SKM-1 (cell line): ENCODE results near the gene SLC10A2.

Source experiments
- DNase-seq: peaks from one replicate; lab custom pipeline; 2025; ENCODE audit not compliant: unreplicated experiment; lab: John Stamatoyannopoulos, UW

Gene SLC10A2

DNA sequence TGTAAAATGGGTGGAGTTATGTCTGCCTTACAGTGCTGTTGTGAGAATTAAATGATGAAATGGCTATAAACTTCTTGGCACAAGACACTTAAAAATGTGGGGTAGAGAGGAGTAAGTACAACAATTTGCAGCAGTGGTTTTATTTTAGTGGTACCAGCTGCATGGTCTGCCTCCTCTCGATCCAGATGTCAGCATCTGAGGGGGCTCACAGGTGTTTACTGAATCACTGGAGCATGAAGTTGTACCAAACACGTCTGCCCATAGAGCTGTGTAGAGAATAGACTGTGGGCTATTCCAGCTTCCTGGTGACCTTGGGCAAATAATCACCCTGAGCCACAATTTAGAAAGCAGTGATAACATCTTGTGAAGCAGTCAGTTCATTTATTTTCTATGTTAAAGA lies 11.1 kb downstream of the SLC10A2 start:
- no peak for DNase-seq

DNA sequence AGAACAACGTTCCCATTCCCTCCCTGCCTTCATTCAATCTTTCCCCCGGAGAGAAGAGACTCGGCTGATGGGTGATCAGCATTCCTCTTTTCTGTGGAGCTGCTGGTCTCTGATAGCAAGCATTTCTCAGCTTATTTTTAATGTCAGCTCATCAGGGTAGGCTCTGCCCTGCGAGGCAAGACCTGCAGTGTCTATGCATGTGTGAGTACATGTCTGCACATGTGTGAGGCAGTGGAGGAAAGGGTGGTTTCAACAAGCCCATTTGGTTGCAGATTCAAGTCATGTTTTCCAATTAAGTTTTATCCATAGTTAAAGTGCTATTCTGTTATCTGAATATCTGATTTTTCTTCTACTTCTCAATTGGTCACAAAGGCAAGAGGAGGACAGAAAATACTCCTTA lies 19.5 kb downstream of the SLC10A2 start:
- DNase-seq: no peak

DNA sequence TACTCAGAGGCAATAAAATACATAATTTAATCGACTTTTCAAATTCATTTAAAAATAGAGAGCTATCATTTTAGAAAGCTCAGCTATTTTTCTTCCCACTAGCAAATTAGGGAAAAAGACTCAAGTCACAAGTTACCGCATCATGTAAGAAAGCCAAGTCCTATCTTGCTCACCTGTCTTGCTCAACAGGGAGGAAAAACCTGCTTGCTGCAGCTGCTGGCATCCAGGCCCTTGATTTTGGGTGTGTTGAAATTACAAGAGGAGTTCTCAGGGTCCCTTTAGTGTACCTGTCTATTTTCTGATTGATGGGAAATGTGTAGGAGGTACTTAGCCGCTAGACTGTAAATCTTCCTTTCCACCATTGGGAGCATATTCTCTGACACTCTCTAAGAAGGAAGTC lies 22.2 kb downstream of the SLC10A2 start:
- no peak for DNase-seq

DNA sequence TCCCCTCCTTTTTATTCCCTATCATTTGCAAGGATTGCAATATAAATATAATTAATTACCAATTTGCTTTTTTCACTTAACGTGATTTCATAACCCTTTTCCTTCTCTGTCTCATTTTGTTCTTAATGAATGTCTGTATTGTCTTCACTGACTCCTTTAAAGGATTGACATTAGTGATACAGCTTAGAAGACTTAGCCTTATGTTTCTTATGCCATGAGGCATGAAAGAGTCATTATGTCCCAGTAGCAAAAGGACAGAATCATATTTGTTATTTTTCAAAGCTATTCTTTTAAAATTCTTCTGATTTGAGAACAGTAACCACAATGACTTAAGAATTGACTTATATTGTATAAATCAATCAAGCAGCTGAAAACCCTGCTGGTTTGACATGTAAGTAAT lies 26.2 kb downstream of the SLC10A2 start:
- no peak for DNase-seq

DNA sequence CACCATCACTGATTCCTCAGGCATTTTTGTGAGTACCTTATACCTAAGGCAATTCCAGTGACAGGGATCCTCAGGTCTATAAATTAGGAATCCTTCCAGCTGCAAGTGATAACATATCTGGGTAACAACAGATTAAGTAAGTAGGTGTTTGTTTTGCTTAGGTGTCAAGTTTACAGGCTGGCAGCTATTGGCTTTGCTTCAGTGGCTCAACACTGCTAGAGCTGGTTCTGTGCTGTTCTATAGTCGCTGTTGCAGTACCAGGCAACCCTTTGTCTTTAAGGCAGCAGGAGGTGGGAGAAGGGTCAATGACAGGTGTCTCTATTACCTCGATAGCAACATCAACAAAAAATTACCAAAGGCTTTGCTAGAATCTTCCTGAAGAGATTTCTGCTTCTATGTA lies 27.0 kb downstream of the SLC10A2 start:
- DNase-seq: no peak

DNA sequence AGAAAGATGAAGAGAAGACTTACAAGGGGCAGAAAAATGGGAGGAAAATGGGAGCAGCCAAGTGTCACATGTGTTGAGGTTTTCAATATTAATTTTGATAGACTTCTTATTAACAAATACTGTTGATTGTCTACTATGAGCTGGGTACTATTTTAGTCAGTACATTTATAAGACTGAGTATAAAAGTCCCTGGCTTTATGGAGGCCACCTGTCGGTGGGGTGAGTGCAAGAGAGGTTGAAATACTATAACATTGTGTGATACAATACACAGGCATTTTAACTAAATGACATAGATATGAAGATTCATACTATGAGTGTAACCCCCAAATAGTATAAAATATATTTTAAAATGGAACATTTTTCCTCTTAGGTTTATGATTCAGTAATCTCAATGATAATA lies 29.9 kb downstream of the SLC10A2 start:
- DNase-seq: no peak

DNA sequence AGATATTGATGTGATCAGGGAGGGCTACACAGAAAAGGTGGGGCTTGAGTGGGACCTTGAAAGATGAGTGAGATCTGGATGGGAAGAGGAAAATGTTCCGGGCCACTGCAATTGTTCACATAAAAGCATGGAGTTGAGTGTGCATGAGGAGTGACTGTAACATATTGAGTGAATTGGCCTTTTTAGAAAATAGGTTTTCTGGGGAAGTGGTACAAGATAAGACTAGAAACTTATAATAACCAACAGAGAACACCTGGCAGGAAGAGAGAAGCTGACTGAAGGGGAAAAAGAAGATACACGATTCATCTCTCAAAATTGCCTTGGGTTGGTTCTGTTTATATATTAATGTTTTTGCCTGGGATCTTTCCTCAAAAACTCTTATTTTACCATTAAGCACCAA lies 32.2 kb downstream of the SLC10A2 start:
- no peak for DNase-seq

DNA sequence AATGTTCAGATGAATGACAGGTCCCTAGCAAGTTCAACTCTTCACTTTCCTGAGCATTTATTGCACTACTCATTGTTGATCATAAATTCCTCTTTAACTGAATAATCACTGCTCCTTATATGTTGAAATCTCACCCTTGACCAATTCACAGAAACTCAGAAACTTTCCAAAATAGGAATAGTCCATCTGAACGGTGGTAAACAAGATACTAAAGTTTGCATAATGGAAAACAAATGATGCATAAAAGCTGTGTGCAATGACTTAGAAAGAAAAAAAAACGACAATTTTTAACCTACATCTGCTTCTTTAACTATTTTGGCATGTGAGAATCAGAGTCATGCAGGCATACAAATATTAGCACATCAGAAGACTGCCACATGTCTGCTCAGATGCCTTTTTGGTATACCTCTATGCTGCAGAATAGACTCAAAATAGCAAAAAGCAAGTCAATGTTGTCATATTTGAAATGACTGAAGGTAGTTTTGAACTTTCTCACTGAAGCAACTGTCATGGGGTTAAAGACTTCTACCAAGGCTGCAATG lies 34.8 kb downstream of the SLC10A2 start:
- DNase-seq: no peak

DNA sequence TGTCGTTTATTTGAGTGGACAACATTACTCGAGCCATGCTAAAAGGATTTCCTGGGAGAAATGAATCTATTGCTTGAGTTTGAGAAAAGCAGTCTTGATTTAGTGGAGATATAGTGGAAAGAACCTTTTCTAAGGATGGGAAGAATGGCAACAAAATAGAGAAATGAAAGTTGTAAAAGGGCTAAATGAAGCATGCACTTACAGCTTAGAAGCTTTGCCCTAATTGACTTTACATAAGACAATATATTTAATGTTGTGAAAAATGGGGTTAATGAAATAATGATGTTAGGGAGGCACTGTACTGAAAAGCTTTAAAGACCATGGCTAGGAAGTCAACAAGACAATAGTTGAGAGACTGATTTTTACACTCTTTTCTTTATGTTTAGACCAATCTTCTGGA lies 35.4 kb downstream of the SLC10A2 start:
- DNase-seq: no peak

DNA sequence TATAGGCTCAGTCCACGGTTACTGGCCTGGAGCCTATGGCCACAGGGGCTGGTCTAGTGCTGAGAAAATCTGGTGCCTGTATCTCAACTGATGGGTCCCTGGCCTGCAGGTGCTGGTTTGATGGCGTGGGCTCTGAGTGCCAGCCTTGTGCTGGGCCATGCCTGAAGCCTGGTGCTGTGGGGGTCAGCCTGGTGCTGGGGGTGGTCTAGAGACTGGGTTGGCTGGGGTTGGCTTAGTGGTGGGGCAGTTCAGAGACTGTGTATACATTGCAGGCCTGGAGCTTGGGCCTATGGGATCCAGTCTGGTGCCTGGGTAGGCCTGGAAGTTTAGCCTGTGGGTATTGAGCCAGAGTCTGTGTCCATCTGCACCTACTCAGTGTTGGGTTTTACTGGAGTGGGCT lies 36.4 kb downstream of the SLC10A2 start:
- DNase-seq: no peak

DNA sequence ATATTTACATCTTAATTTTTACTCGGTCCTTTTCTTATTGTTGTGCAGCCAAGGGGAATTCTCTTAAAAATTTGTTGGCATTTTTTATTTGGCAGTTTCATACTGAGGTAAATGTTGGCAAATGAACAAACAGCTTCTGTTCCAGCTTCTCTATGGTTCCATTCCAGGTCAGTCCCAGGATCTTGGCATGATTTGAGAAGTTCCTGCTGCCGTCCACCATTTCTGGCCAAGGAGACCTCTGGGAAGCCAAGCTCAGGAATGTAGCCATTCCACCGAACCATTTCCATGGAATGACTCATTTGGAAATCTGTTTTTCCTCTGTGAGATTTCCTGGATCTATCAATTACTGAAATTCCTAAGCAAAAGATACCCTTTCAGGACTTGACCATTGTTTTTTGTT lies 43.9 kb downstream of the SLC10A2 start:
- no peak for DNase-seq

DNA sequence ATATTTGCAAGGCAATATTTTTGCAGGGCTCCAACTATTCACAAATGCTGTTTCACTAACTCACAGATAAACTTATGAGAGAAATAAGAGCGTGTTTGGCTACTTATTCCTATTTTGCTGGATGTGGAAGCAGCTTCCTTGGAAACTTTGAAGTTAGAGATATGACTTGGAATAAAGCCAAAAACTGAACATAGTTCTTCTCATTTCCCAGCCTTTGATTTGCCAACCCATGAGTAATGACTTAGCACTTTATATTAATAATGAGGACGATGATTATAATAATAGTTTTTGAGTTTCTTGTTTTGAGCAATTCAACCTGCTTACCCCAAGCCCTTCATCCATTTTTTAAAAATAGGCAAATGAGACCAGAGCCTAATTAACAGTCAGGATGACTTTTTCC lies 47.7 kb downstream of the SLC10A2 start:
- DNase-seq: no peak

DNA sequence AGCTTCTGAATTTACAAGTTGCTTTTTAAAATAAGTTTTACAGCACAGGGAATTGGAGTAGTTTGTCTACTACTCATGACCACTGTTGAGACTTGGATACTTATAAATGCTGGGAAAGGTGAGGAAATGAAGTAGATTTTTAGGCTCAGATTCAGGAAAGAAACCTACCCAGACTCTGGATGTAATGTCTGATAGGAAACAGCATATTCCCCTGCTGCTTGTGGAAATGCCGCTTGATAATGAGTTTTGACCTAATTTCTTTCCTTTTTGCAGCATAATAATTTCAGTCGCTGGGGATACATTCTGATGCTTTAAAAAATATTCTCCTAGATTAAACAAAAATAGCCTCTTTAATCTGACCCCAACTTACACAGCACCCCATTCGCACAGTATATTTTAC lies 53.6 kb downstream of the SLC10A2 start:
- no peak for DNase-seq

DNA sequence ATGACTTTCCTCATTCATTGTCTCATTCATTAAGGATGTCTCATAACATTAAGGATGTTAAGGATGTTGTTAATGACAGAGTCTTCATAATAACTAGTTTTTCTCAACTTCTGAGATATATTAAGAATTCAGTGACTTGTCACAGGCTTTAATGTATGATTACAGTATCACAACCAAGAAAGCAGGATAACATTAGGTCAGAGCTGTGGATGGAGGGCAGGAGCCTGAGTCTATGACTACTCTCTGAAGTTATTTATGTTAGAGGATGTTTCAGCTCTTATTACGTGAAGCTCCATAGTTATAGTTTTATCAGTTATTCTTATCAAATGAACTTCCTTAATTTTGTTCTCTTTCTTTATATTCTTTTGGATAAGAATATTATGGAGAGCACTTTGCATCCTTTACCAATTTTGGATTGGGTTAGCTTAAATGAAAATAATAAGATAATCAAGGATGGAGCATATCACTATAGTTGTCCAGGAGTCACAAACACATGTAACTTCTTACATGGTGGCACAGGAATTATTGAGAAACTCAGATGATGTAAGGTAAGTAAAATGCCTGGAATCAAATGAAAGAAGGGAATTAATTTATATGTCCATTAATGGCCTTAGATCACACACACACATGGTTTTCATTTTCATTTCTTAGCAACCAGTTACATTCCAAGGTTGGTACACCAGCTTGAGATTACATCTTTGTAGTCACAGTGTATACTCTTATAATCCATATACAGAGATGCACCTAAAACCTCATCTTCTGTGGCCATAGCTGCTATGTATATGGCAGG lies 57.0 kb downstream of the SLC10A2 start:
- DNase-seq: no peak

DNA sequence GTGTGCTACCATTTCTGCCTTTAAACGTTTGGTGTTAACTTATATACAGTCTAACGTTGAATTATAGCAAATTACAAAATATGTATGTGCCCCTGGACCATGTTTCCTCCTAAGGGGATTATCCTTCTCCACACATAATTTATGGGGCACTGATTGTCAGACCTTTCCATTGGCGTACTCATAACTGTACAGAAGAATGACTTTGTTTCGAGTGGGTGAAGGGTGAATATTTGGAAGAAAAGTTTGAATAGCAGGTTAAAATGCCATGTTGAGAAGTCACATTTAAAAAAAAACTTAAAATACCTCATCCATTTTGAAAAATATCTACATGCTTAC lies 58.8 kb downstream of the SLC10A2 start:
- DNase-seq: no peak

DNA sequence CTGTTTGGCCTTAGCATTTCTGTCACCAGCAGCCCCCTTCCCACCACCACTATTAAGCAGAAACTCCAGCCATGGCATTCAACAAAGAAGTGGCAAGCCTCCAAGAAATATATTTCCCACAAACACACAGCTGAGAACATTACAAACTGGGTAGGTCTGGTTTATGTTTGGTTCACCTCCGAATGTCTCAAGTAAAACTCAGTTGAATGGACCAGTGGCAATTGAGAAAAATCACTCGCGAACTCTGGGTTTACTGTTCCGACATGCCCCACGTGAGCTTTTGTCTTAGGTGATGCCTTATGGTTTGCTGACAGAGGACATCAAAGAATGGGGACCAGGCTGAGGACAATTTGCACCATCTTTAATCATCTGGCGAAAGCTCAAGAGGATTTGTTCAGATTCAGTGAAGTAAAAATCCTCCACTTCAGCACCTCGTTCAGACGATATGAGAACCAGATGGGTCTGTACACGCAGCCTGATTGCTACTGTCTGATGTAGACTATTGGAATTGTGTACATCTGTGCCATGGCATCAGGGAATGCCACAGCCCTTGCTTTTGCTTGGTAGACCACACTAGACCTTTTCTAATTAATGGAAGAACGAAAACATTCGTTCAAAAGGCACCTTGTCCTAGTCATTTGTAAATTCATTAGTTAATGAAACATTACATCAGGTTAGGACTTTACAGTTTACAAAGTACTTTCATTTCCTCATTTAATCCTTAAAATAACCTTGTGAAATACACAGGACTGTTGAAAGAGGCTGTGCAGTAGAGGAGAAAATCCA lies 59.4 kb downstream of the SLC10A2 start:
- peak; percentile 24 for DNase-seq

DNA sequence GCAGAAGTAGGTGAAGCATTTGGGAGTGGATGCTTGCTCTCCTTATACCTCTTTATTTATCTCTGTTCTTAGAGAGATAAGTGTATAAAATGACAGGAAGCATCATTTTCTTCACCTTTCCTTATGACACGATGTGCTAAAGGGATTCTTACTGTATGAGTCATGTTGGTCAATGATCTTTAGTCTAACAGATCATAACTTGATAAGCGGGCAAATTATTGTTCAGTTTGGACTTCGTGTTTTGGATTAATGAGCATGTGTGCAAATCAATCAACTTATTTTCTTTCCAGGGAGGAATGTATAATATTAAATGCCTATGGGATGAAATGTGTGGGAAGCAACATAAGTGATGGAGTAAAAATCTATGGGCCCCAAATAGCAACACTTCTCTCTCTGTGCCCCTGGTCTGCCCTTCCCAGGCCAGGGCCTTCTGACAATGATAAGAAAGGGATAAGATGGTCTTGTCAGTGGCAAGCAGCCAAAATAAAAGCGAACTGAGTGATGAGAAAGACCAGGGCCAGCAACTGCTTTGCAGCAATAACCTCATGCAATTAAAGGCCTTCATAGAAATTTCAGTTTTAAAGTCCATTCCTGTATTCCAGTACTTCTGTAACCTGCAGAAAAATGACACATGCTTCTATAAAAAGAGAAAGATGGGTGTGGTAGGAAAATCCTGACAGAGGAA lies 61.4 kb downstream of the SLC10A2 start:
- DNase-seq: no peak

DNA sequence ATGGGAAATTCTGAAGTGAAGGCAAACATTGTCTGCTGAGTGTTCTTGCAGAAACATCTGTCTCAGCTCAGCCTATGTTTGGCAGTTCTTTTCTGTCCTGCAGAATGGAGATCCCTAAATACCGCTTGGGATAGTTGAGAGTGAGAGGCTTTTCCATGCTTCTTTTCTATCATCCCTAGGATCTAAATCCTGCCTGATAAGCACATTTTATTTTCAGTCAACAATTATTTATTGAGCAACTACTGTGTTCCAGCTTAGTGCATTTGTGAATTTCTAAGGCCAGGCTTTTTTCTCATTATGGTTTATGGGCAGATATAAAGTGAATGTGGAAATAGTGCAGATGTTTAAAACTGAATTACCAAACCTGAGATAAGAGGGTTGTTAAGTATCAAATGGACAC lies 62.6 kb downstream of the SLC10A2 start:
- no peak for DNase-seq

DNA sequence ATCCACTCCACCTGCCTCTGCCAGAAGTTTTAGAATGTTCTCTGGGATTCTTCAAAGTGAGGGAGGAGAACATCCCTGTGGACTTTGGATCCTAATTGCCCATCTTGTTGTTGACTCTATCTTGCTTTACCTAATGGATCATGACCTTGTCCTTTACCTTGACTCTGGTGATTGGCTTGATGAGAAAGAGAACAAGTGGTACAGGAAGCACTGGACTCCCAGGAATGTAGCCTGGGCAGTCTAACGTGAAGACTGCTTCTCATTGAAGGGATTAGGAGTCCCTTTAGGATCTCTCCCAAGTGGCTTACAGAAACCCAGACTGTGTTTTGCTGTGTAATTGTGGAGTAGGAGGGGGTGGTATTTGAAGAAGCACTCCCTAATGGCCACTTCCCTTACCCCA lies 63.9 kb downstream of the SLC10A2 start:
- no peak for DNase-seq

DNA sequence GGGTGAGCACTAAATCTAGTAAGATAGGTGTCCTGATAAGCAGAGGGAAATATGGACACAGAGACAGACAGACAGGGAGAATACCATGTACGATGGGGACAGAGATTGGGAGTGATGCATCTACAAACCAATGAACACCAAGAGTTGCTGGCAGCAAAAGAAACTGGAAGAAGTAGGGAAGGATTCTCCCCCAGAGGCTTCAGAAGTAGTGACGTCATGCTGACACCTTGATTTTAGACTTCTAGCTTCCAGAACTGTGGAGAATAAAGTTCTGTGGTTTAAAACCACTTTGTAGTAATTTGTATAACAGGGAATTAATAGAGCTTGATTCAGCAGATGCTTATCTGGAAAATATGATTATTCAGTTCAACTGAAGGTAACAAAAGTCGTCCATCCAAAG lies 66.1 kb downstream of the SLC10A2 start:
- DNase-seq: no peak

DNA sequence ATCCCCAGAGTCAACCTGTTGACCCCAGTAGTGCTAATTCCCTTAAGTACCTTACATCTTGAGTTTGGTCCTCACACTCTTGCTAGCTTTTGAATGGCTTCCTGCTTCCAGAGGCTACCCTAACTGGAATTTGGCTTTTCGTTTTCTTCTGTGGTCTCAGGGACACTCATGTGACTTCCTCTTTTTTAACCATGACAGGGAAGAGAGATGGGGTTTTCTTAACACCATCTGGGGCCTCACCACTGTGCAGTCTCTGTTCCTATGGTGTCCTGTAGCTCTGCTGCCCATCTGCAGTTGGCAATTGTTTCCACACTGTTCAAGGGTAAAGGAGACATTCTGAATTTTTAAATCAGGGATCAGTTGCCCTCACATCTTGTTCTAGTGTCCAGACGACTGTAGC lies 66.7 kb downstream of the SLC10A2 start:
- peak; percentile 11 for DNase-seq
